Trophoblast cell (in vitro differentiated cells and primary cell): ENCODE measurements around the gene MFSD2A.
A peak's percentile ranks its signal among the peaks of the same experiment; 100 is the strongest.
"Not testable (repeated sequence)": the region's sequence is repeated elsewhere in the genome, so short reads cannot be mapped to it uniquely, and the experiment has no call there.

ENCODE experiments used
- DNase-seq, 2 donors: peaks; one replicate each; pipeline ENCODE4 v3.0.0-alpha.2; 2016
- H2AFZ ChIP-seq: 2 replicates; pipeline ENCODE4 v1.6.1; 2013; ENCODE audit warnings: low read length, moderate library complexity, mild to moderate bottlenecking; ENCODE audit not compliant: insufficient read depth, poor library complexity
- H2AK5ac ChIP-seq: 2 replicates; pipeline ENCODE4 v1.6.1; 2013; ENCODE audit warnings: mild to moderate bottlenecking, low read length
- H2BK120ac ChIP-seq: 2 replicates; pipeline ENCODE4 v1.6.1; 2013; ENCODE audit warnings: low read length, mild to moderate bottlenecking, moderate library complexity; ENCODE audit not compliant: insufficient read depth, poor library complexity
- H2BK12ac ChIP-seq: 2 replicates; pipeline ENCODE4 v1.6.1; 2013; ENCODE audit warnings: mild to moderate bottlenecking, low read length, moderate library complexity
- H2BK5ac ChIP-seq: 2 replicates; pipeline ENCODE4 v1.6.1; 2013; ENCODE audit warnings: low read length, low read depth, moderate library complexity, mild to moderate bottlenecking; ENCODE audit not compliant: poor library complexity
- H3K14ac ChIP-seq: 2 replicates; pipeline ENCODE4 v1.6.1; 2013; ENCODE audit warnings: mild to moderate bottlenecking, low read length
- H3K18ac ChIP-seq: 2 replicates; pipeline ENCODE4 v1.6.1; 2013; ENCODE audit warnings: mild to moderate bottlenecking, low read length
- H3K23ac ChIP-seq: 2 replicates; pipeline ENCODE4 v1.6.1; 2013; ENCODE audit warnings: low read length
- H3K27ac ChIP-seq: 2 replicates; pipeline ENCODE4 v1.5.1; 2013; ENCODE audit warnings: low read depth, mild to moderate bottlenecking, inconsistent platforms, low read length, moderate library complexity
- H3K27me3 ChIP-seq: 2 replicates; pipeline ENCODE4 v1.6.1; 2013; ENCODE audit warnings: inconsistent platforms, mild to moderate bottlenecking, low read length, moderate library complexity; ENCODE audit not compliant: insufficient read depth
- H3K36me3 ChIP-seq, 2 experiments: 1 replicate in 1 of 2; 2 replicates in 1 of 2; pipeline ENCODE4 v1.6.1; 2013; ENCODE audit warnings: low read length in 2 of 2, mild to moderate bottlenecking in 2 of 2, moderate library complexity in 1 of 2; ENCODE audit not compliant: insufficient read depth in 2 of 2, control insufficient read depth in 1 of 2
- H3K4ac ChIP-seq: 2 replicates; pipeline ENCODE4 v1.6.1; 2013; ENCODE audit warnings: low read depth, mild to moderate bottlenecking, low read length, moderate library complexity
- H3K4me1 ChIP-seq, 2 experiments: 1 replicate in 1 of 2; 2 replicates in 1 of 2; pipeline ENCODE4 v1.6.1; 2013; ENCODE audit warnings: low read length in 2 of 2, mild to moderate bottlenecking in 2 of 2, moderate library complexity in 1 of 2; ENCODE audit not compliant: insufficient read depth in 2 of 2, control insufficient read depth in 1 of 2
- H3K4me2 ChIP-seq: 2 replicates; pipeline ENCODE4 v1.6.1; 2013; ENCODE audit warnings: inconsistent platforms, mild to moderate bottlenecking, low read length, moderate library complexity
- H3K4me3 ChIP-seq: 2 replicates; pipeline ENCODE4 v1.5.1; 2013; ENCODE audit warnings: mild to moderate bottlenecking, low read depth, low read length, inconsistent platforms
- H3K79me1 ChIP-seq: one replicate; pipeline ENCODE4 v1.6.1; 2013; ENCODE audit warnings: low read length
- H3K79me2 ChIP-seq: 2 replicates; pipeline ENCODE4 v1.6.1; 2013; ENCODE audit warnings: low read length, mild to moderate bottlenecking; ENCODE audit not compliant: control insufficient read depth, insufficient read depth, poor library complexity
- H3K9ac ChIP-seq: 2 replicates; pipeline ENCODE4 v1.6.1; 2013; ENCODE audit warnings: mild to moderate bottlenecking, low read length
- H3K9me3 ChIP-seq: 2 replicates; pipeline ENCODE4 v1.6.1; 2013; ENCODE audit warnings: low read depth, mild to moderate bottlenecking, control low read depth, inconsistent platforms, low read length; ENCODE audit not compliant: insufficient read depth
- H4K12ac ChIP-seq: 2 replicates; pipeline ENCODE4 v1.6.1; 2013; ENCODE audit warnings: low read depth, mild to moderate bottlenecking, low read length, moderate library complexity
- H4K8ac ChIP-seq: 2 replicates; pipeline ENCODE4 v1.6.1; 2013; ENCODE audit warnings: low read depth, mild to moderate bottlenecking, low read length, moderate library complexity
- H4K91ac ChIP-seq: one replicate; pipeline ENCODE4 v1.6.1; 2013; ENCODE audit warnings: low read depth, mild to moderate bottlenecking, low read length, moderate library complexity
- WGBS: extraction: QIAGEN DNeasy Blood & Tissue Kit; methylation state at CpG from one replicate; pipeline ENCODE4 v1.1.7; 2013; ENCODE audit warnings: missing lambda C conversion rate; ENCODE audit not compliant: insufficient read length, insufficient coverage; ENCODE audit errors: extremely low coverage; 5-methylcytosine and 5-hydroxymethylcytosine counted together

MFSD2A gene

GRCh38 chr1:39981945-39982344 lies 27.0 kb downstream of the MFSD2A start:
- Histone ChIP-seq H3K18ac (no peak overlapping the region), H3K4me2 (no peak overlapping the region), H2AK5ac (no peak overlapping the region), H3K4me1 (peaks cover 8 to 9% of the 10 kb centered on the region in 2 experiments), H4K12ac (no peak overlapping the region), H3K27ac (no peak overlapping the region), H2BK5ac (no peak overlapping the region), H2BK12ac (no peak overlapping the region), H3K36me3 (no peaks in the 10 kb centered on the region), H3K9ac (no peak overlapping the region), H4K8ac (no peak overlapping the region), H3K23ac (no peak overlapping the region), H3K4ac (no peak overlapping the region), H3K14ac (no peak overlapping the region), H3K27me3 (no peaks in the 10 kb centered on the region), H2AFZ (no peak overlapping the region), H4K91ac (peak overlapping the region; percentile 29), H3K79me2 (no peaks in the 10 kb centered on the region), H3K79me1 (peaks cover 3% of the 10 kb centered on the region), H3K4me3 (no peak overlapping the region), H2BK120ac (no peak overlapping the region), H3K9me3 (no peaks in the 10 kb centered on the region)
- peak; percentile 89 to 90 for DNase-seq
- WGBS, result no CpG with 5 or more reads among the region's 2 CpGs

- not testable (repeated sequence) for H3K18ac ChIP-seq, H3K79me2 ChIP-seq, H4K12ac ChIP-seq, H3K4me2 ChIP-seq, H3K4me3 ChIP-seq, H3K14ac ChIP-seq, H2BK5ac ChIP-seq, H3K23ac ChIP-seq, H2BK12ac ChIP-seq, H2AK5ac ChIP-seq, H4K91ac ChIP-seq, H4K8ac ChIP-seq, H3K27me3 ChIP-seq, H3K27ac ChIP-seq, H2BK120ac ChIP-seq, DNase-seq, H3K4ac ChIP-seq, H3K9ac ChIP-seq, H2AFZ ChIP-seq, H3K79me1 ChIP-seq, H3K9me3 ChIP-seq, H3K36me3 ChIP-seq
- H3K4me1 ChIP-seq, result peaks cover 8 to 13% of the 10 kb centered on the region in 2 experiments
- no CpG with 5 or more reads among the region's 2 CpGs for WGBS
Measured at GRCh38 chr1:39984480-39984879, 29.5 kb downstream of the MFSD2A start.

- Histone ChIP-seq H4K91ac (no peak overlapping the region), H3K9ac (no peak overlapping the region), H4K12ac (no peak overlapping the region), H2BK12ac (no peak overlapping the region), H3K4me2 (no peak overlapping the region), H3K9me3 (no peaks in the 10 kb centered on the region), H2AK5ac (no peak overlapping the region), H3K27me3 (no peaks in the 10 kb centered on the region), H2AFZ (no peak overlapping the region), H3K79me1 (peaks cover 3% of the 10 kb centered on the region), H3K14ac (no peak overlapping the region), H4K8ac (no peak overlapping the region), H3K36me3 (no peaks in the 10 kb centered on the region), H2BK5ac (no peak overlapping the region), H2BK120ac (no peak overlapping the region), H3K79me2 (no peaks in the 10 kb centered on the region), H3K27ac (no peak overlapping the region), H3K4me1 (peaks cover 8 to 13% of the 10 kb centered on the region in 2 experiments), H3K23ac (no peak overlapping the region), H3K4me3 (no peak overlapping the region), H3K18ac (no peak overlapping the region), H3K4ac (no peak overlapping the region)
- no CpG with 5 or more reads among the region's 7 CpGs for WGBS
- peak; percentile 80 to 86 for DNase-seq
Measured at GRCh38 chr1:39984951-39985350, 30.0 kb downstream of the MFSD2A start.

GRCh38 chr1:39987869-39988268 lies 32.9 kb downstream of the MFSD2A start:
- Histone ChIP-seq H3K27me3 (no peaks in the 10 kb centered on the region), H2BK12ac (no peak overlapping the region), H3K18ac (no peak overlapping the region), H3K4me1 (peaks cover 0 to 5% of the 10 kb centered on the region in 2 experiments), H3K4me2 (no peak overlapping the region), H4K12ac (no peak overlapping the region), H3K79me1 (no peaks in the 10 kb centered on the region), H3K79me2 (no peaks in the 10 kb centered on the region), H2AFZ (no peak overlapping the region), H3K9ac (no peak overlapping the region), H3K23ac (no peak overlapping the region), H2BK120ac (no peak overlapping the region), H3K4me3 (no peak overlapping the region), H2AK5ac (no peak overlapping the region), H3K9me3 (no peaks in the 10 kb centered on the region), H3K4ac (no peak overlapping the region), H3K27ac (no peak overlapping the region), H3K14ac (no peak overlapping the region), H3K36me3 (no peaks in the 10 kb centered on the region), H4K8ac (no peak overlapping the region), H4K91ac (no peak overlapping the region), H2BK5ac (no peak overlapping the region)
- WGBS, result no CpG with 5 or more reads among the region's 3 CpGs
- DNase-seq, result no peak
